NT2/D1 (cell line): ENCODE data around the gene BMF.

Experiments used
- SUZ12 ChIP-seq: IDR thresholded peaks from 2 replicates; pipeline ENCODE4 v1.6.1; 2011; ENCODE audit not compliant: insufficient read length, insufficient read depth; ENCODE audit errors: extremely low read depth
- YY1 ChIP-seq: IDR thresholded peaks from 2 replicates; pipeline ENCODE4 v1.6.1; 2011; ENCODE audit not compliant: insufficient read length, insufficient read depth
- ZNF274 ChIP-seq: IDR thresholded peaks from 2 replicates; pipeline ENCODE4 v1.6.1; 2011; ENCODE audit warnings: mild to moderate bottlenecking, low read depth, low read length

- no peak for TF ChIP-seq ZNF274
- no peak for TF ChIP-seq YY1
- no peak for TF ChIP-seq SUZ12
These were observed 21.4 kb downstream of the BMF start for GRCh38 chr15:40087068-40087810.
